Left forelimb (tissue), 1 donor: ENCODE measurements around the gene MOB3B.

Experiments
- DNase-seq: peaks from one replicate; pipeline ENCODE4 v3.0.0-alpha.2; 2018; ENCODE audit warnings: low spot score

The MOB3B gene

GRCh38 chr9:27338527-27338903 is 191.1 kb downstream of the MOB3B start:
- no peak for DNase-seq

- no peak for DNase-seq
Observed at GRCh38 chr9:27337833-27338526, 191.6 kb downstream of the MOB3B start.

GRCh38 chr9:27337236-27337635 is 192.4 kb downstream of the MOB3B start:
- no peak for DNase-seq

GRCh38 chr9:27336829-27337228 is 192.8 kb downstream of the MOB3B start:
- DNase-seq: no peak

- DNase-seq: no peak
Observed at GRCh38 chr9:27336126-27336525, 193.5 kb downstream of the MOB3B start.

- DNase-seq: no peak
Observed at GRCh38 chr9:27335075-27335474, 194.5 kb downstream of the MOB3B start.

- DNase-seq: no peak
Observed at GRCh38 chr9:27333241-27334052, 196.2 kb downstream of the MOB3B start.

- DNase-seq: no peak
Observed at GRCh38 chr9:27331393-27331792, 198.2 kb downstream of the MOB3B start.

- no peak for DNase-seq
Observed at GRCh38 chr9:27329291-27329690, 200.3 kb downstream of the MOB3B start.

- DNase-seq: no peak
Observed at GRCh38 chr9:27328483-27328882, 201.1 kb downstream of the MOB3B start.

GRCh38 chr9:27311184-27311583 is 218.4 kb downstream of the MOB3B start:
- no peak for DNase-seq

- DNase-seq: no peak
Observed at GRCh38 chr9:27310582-27310981, 219.0 kb downstream of the MOB3B start.

GRCh38 chr9:27308691-27309390 is 220.8 kb downstream of the MOB3B start:
- DNase-seq: no peak

- DNase-seq: no peak
Observed at GRCh38 chr9:27304521-27304920, 225.1 kb downstream of the MOB3B start.

- DNase-seq: no peak
Observed at GRCh38 chr9:27303219-27303618, 226.4 kb downstream of the MOB3B start.

- DNase-seq: no peak
Observed at GRCh38 chr9:27297050-27297449, 232.6 kb downstream of the MOB3B start, which contains the start of gene EQTN. EQTN (minus strand) TSS chr9:27297150; CDS start chr9:27297055, 95 bp downstream.

GRCh38 chr9:27293996-27294395 is 235.6 kb downstream of the MOB3B start:
- DNase-seq: no peak

GRCh38 chr9:27292659-27293405 is 236.8 kb downstream of the MOB3B start:
- peak; percentile 70 for DNase-seq

- no peak for DNase-seq
Observed at GRCh38 chr9:27291292-27291691, 238.3 kb downstream of the MOB3B start.

GRCh38 chr9:27282269-27282668 is 247.3 kb downstream of the MOB3B start:
- DNase-seq: no peak

GRCh38 chr9:27280860-27281259 is 248.8 kb downstream of the MOB3B start:
- no peak for DNase-seq

- no peak for DNase-seq
Observed at GRCh38 chr9:27280249-27280648, 249.4 kb downstream of the MOB3B start.
